PC-3 (cell line): ENCODE results near the gene TRDMT1. TPM values are rescaled to one million over a fixed set of nuclear protein-coding genes. Genes with fewer than 3 reads are reported as not detected.

Source experiments
- ATAC-seq: fragments of 200-7000 bp; cut with Tn5 transposase; 2 replicates; pipeline ENCODE4 v1.9.1; 2020; ENCODE audit warnings: mild to moderate bottlenecking, moderate library complexity
- BruUV-seq: library from RNA; stranded (reverse); fragments of 400-500 nt; replicated peaks from 2 replicates; lab custom pipeline; 2021; lab: Mats Ljungman, UMichigan
- CTCF ChIA-PET: fragments of 300-600 bp; sonication (Branson Sonifier 250); formaldehyde crosslinking; loops from one replicate; lab custom pipeline; 2022; ENCODE audit warnings: antibody characterized with exemption; lab: Charles Lee
- POLR2A ChIA-PET: fragments of 300-600 bp; sonication (Branson Sonifier 250); formaldehyde crosslinking; loops from one replicate; lab custom pipeline; 2022; ENCODE audit warnings: antibody characterized with exemption; ENCODE audit not compliant: unreplicated experiment; lab: Charles Lee
- DNase-seq: peaks from one replicate; pipeline ENCODE4 v3.0.0-alpha.2; 2015
- H2AFZ ChIP-seq: fragments of 300-600 bp; sonication (generic); 2 replicates; pipeline ENCODE4 v1.6.0; 2016; ENCODE audit warnings: antibody characterized with exemption, low read length
- H3F3A ChIP-seq: fragments of 300-600 bp; sonication (generic); one replicate; pipeline ENCODE4 v1.6.0; 2017; ENCODE audit warnings: antibody characterized with exemption, low read length, control low read depth, mild to moderate bottlenecking; ENCODE audit not compliant: unreplicated experiment
- H3K27ac ChIP-seq: fragments of 300-600 bp; sonication (generic); 2 replicates; pipeline ENCODE4 v1.5.1; 2016; ENCODE audit warnings: mild to moderate bottlenecking, low read length
- H3K27me3 ChIP-seq: fragments of 300-600 bp; sonication (generic); 2 replicates; pipeline ENCODE4 v1.6.1; 2016; ENCODE audit warnings: low read length, mixed read lengths
- H3K36me3 ChIP-seq: fragments of 300-600 bp; sonication (generic); 2 replicates; pipeline ENCODE4 v1.6.1; 2016; ENCODE audit warnings: low read depth, mixed run types, low read length, mixed read lengths
- H3K4me1 ChIP-seq: fragments of 300-600 bp; sonication (generic); 2 replicates; pipeline ENCODE4 v1.5.1; 2016; ENCODE audit warnings: low read length; ENCODE audit not compliant: insufficient read depth
- H3K4me2 ChIP-seq: fragments of 300-600 bp; sonication (generic); 2 replicates; pipeline ENCODE4 v1.6.0; 2016; ENCODE audit warnings: low read length
- H3K4me3 ChIP-seq: fragments of 300-600 bp; sonication (generic); 2 replicates; pipeline ENCODE4 v1.5.1; 2016; ENCODE audit warnings: mild to moderate bottlenecking, low read length, mixed read lengths
- H3K79me2 ChIP-seq: fragments of 300-600 bp; sonication (generic); 2 replicates; pipeline ENCODE4 v1.6.1; 2017; ENCODE audit warnings: low read length, mixed read lengths
- H3K9ac ChIP-seq: fragments of 300-600 bp; sonication (generic); 2 replicates; pipeline ENCODE4 v1.6.0; 2016; ENCODE audit warnings: mild to moderate bottlenecking, low read length
- H3K9me2 ChIP-seq: fragments of 300-600 bp; sonication (generic); replicated peaks from 2 replicates; pipeline ENCODE4 v1.6.1; 2016; ENCODE audit warnings: mixed run types, low read length, mixed read lengths
- H3K9me3 ChIP-seq: fragments of 300-600 bp; sonication (generic); 2 replicates; pipeline ENCODE4 v1.6.1; 2016; ENCODE audit warnings: low read length, mixed read lengths
- H4K20me1 ChIP-seq: fragments of 300-600 bp; sonication (generic); 2 replicates; pipeline ENCODE4 v1.6.1; 2016; ENCODE audit warnings: low read length, mixed read lengths
- EZH2 ChIP-seq: fragments of 300-600 bp; sonication (generic); IDR thresholded peaks from one replicate; pipeline ENCODE4 v1.6.1; 2017; ENCODE audit warnings: antibody characterized with exemption, mild to moderate bottlenecking, low read length; ENCODE audit not compliant: unreplicated experiment
- EZH2phosphoT487 ChIP-seq: fragments of 300-600 bp; sonication (generic); IDR thresholded peaks from 2 replicates; pipeline ENCODE4 v1.6.1; 2018; ENCODE audit warnings: mild to moderate bottlenecking, antibody characterized with exemption, low read length, borderline replicate concordance
- intact Hi-C: fragments of 100-400 bp; cut with micrococcal nuclease; formaldehyde crosslinking; loops from 2 replicates; pipeline ENCODE4 v1.9.0; 2023
- total RNA-seq: library from RNA; depleted of rRNA; stranded (reverse); fragments of >200 nt; gene quantifications from 2 replicates; pipeline ENCODE4 v1.2.3, GENCODE V29; 2014
- TF ChIP-seq, protein P1 (sequence below): fragments of 300-600 bp; sonication (generic); conservative IDR thresholded peaks from 2 replicates; pipeline ENCODE4 v1.5.1; 2017; ENCODE audit warnings: antibody characterized with exemption, low read depth, mild to moderate bottlenecking, low read length

Gene TRDMT1
- total RNA-seq, 1 experiment from 2014 or later: 2.0 TPM

DNA sequence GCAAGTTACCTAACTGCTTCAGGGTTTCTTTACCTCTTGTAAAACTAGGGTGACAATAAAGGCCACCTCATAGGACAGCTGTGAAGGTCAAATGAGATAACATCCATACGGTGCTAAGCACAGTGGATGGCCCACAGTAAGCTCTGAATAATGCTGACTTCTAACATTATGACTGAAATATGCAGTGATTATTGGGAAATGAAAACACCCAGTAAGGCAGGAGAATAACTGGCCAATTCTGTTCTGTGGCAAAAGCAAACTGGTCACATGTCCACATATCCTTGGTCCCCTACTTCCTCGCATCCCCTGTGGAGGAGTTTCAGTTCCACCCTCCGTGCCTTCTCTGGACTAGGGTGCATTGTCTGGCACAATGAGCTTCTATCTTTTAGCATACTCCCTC is 73.2 kb downstream of the TRDMT1 start:
- no peak for ATAC-seq
- ChIA-PET CTCF (no interaction called here), POLR2A (no interaction called here)
- H4K20me1 ChIP-seq: no peaks in the 10 kb centered on the region
- no peaks in the 10 kb centered on the region for H3K79me2 ChIP-seq
- intact Hi-C loops: no loop called here
- no peak for DNase-seq
- no peaks in the 10 kb centered on the region for H3F3A ChIP-seq
- no peaks in the 10 kb centered on the region for H3K36me3 ChIP-seq
- no peak overlapping the region for H3K27ac ChIP-seq
- no TSS peak for BruUV-seq
- H3K9ac ChIP-seq: no peak overlapping the region
- H3K4me1 ChIP-seq: peaks cover 7% of the 10 kb centered on the region
- H3K4me3 ChIP-seq: no peak overlapping the region
- no peak overlapping the region for H2AFZ ChIP-seq
- no peak for TF ChIP-seq EZH2phosphoT487
- TF ChIP-seq EZH2: no peak
- TF ChIP-seq, protein P1, sequence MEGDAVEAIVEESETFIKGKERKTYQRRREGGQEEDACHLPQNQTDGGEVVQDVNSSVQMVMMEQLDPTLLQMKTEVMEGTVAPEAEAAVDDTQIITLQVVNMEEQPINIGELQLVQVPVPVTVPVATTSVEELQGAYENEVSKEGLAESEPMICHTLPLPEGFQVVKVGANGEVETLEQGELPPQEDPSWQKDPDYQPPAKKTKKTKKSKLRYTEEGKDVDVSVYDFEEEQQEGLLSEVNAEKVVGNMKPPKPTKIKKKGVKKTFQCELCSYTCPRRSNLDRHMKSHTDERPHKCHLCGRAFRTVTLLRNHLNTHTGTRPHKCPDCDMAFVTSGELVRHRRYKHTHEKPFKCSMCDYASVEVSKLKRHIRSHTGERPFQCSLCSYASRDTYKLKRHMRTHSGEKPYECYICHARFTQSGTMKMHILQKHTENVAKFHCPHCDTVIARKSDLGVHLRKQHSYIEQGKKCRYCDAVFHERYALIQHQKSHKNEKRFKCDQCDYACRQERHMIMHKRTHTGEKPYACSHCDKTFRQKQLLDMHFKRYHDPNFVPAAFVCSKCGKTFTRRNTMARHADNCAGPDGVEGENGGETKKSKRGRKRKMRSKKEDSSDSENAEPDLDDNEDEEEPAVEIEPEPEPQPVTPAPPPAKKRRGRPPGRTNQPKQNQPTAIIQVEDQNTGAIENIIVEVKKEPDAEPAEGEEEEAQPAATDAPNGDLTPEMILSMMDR: no peak
- no peaks in the 10 kb centered on the region for H3K9me3 ChIP-seq
- no peaks in the 10 kb centered on the region for H3K9me2 ChIP-seq
- H3K4me2 ChIP-seq: no peak overlapping the region
- no peaks in the 10 kb centered on the region for H3K27me3 ChIP-seq

DNA sequence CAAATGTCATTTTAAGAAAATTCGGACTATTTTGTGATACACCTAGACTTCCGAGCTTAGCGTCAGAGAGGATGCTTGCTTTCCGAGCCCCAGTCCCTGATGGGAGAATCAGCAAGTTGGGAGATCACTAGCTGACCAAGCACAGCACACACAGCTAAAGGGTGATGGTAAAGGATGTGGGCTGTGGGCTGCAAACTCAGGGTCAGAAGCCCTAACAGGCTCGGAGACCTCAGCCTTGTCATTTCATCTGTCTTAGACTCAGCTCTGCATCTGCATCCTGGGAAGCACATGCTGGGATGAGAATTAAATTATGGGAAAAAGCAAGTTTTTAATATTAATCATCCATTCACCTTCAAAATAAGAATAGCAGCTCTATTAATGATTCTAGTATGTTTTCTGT is 75.1 kb downstream of the TRDMT1 start:
- intact Hi-C loops: no loop called here
- no peak overlapping the region for H3K4me3 ChIP-seq
- H3K79me2 ChIP-seq: no peaks in the 10 kb centered on the region
- ChIA-PET CTCF (no interaction called here), POLR2A (no interaction called here)
- H3K27ac ChIP-seq: no peak overlapping the region
- no peak for TF ChIP-seq EZH2phosphoT487
- TF ChIP-seq EZH2: no peak
- TF ChIP-seq, protein P1: no peak
- H3K36me3 ChIP-seq: no peaks in the 10 kb centered on the region
- H3K9me2 ChIP-seq: no peaks in the 10 kb centered on the region
- no TSS peak for BruUV-seq
- H2AFZ ChIP-seq: no peak overlapping the region
- H4K20me1 ChIP-seq: no peaks in the 10 kb centered on the region
- DNase-seq: no peak
- H3F3A ChIP-seq: no peaks in the 10 kb centered on the region
- H3K4me2 ChIP-seq: no peak overlapping the region
- peaks cover 12% of the 10 kb centered on the region for H3K4me1 ChIP-seq
- no peaks in the 10 kb centered on the region for H3K9me3 ChIP-seq
- no peak overlapping the region for H3K9ac ChIP-seq
- no peak for ATAC-seq
- no peaks in the 10 kb centered on the region for H3K27me3 ChIP-seq

DNA sequence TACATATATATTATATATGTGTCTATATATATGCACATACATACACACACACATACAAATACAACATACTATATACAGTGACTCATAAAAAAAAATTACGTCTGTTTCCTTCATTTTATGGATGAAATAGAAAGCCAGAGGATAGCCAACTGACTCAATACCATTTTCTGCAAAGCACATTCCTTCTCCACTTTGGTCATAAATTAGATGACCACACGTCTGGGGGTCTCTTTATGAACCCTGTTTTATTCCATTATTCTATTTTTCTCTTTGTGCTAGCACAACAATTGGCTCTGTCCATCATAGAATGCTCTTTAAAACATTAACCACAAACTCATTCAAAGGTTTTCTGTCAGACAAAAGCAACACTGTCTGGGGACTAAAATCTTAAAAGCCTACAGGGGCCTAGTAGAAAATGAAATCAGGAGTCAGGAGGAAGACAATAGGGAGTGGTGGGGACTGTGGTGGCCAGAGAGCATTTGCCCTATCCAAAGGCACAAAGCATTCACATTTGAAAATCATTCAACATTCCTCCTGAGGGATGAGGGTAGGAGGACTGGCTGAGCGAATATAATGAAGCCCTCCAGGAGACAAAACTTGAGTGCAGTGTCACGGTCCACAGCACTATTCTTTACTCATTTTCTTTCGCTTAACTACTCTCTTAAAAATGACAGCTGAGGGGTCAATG is 76.1 kb downstream of the TRDMT1 start:
- ChIA-PET CTCF (no interaction called here), POLR2A (no interaction called here)
- H3K9me2 ChIP-seq: no peaks in the 10 kb centered on the region
- H4K20me1 ChIP-seq: no peaks in the 10 kb centered on the region
- no TSS peak for BruUV-seq
- H3K27me3 ChIP-seq: no peaks in the 10 kb centered on the region
- H2AFZ ChIP-seq: no peak overlapping the region
- intact Hi-C loops: no loop called here
- H3K4me3 ChIP-seq: no peak overlapping the region
- no peak for DNase-seq
- H3K9me3 ChIP-seq: no peaks in the 10 kb centered on the region
- no peak overlapping the region for H3K4me2 ChIP-seq
- H3K4me1 ChIP-seq: peaks cover 12% of the 10 kb centered on the region
- TF ChIP-seq, protein P1: no peak
- TF ChIP-seq EZH2 (no peak), EZH2phosphoT487 (no peak)
- no peaks in the 10 kb centered on the region for H3K36me3 ChIP-seq
- H3K9ac ChIP-seq: no peak overlapping the region
- no peaks in the 10 kb centered on the region for H3K79me2 ChIP-seq
- ATAC-seq: no peak
- no peaks in the 10 kb centered on the region for H3F3A ChIP-seq
- no peak overlapping the region for H3K27ac ChIP-seq
